HG03097 (cell line): ENCODE measurements around the gene NCR2.

Source experiments
- ATAC-seq: cut with Tn5 transposase; IDR thresholded peaks from one replicate; pipeline ENCODE4 v1.9.1; 2021; ENCODE audit not compliant: unreplicated experiment, low FRiP score

The NCR2 gene

DNA sequence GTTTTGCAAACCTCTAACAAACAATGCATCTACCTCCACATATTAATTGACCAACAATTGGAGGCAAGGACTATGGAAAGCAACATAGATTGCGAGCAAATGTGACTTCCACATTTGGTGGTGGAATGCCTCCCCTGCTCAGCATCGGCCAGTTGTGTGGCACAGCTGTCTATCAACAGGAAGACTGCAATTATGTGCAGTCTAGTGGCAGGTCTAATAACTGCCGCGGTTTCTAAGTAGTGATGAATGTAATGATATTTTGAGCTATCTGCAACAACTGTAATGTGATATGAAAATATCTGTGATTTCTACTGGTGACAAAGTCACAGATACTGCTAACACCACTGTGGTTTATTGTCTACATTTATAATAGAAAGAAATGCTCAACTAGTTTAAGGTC is 56.8 kb downstream of the NCR2 start:
- no peak for ATAC-seq

DNA sequence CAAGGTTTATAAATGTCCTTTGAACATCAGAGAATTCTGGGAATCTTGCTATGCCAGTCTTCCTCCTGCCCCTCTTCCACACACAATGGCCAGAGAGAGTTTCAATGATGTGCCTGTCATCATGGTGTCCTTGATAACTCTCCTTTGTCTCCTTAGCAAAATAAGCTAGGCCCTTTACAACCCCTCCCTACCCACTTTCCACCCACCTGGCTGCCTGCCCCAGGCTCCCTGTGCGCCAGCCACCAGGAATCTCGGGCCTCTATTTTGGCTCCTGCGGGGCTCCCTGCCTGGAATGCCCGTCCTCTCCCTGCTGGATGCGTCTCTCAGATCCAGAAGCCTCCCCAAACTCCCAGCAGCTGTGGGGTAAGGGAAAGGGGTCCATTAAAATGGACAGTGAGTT is 60.9 kb downstream of the NCR2 start:
- no peak for ATAC-seq

DNA sequence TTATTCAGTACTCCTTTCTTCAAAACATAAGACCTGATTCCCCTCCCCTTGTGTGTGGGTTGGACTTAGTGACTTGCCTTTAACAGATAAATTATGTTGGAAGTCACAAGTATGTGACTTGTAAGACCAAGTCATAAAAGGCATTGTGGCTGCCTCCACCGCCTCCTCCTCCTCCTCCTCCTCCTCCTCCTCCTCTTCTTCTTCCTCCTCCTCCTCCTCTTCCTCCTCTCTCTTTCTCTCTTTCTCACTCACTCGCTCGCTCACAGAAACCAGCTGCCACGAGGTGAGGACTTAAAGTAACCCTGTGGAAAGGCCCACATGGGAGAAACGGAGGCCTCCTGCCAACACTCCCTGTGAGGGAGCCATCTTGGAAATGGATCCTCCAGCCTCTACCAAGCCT is 64.0 kb downstream of the NCR2 start:
- no peak for ATAC-seq
